Activated naive CD4-positive, alpha-beta T cell treated with anti-CD3 and anti-CD28 coated beads, Interleukin-2, amount 50 U/mL, for 24 hours (primary cell): Measurements from ENCODE around the gene FRAS1.

Source experiments
- H3K27ac Mint-ChIP-seq: one replicate; pipeline ENCODE4 v1.8.0; 2021; ENCODE audit warnings: mild to moderate bottlenecking, mixed read lengths
- H3K27me3 Mint-ChIP-seq: one replicate; pipeline ENCODE4 v1.8.0; 2021; ENCODE audit warnings: mixed read lengths
- H3K36me3 Mint-ChIP-seq: one replicate; pipeline ENCODE4 v1.8.0; 2021; ENCODE audit warnings: mixed read lengths
- H3K4me1 Mint-ChIP-seq: one replicate; pipeline ENCODE4 v1.8.0; 2021; ENCODE audit warnings: mixed read lengths
- H3K4me3 Mint-ChIP-seq: one replicate; pipeline ENCODE4 v1.8.0; 2021; ENCODE audit warnings: mild to moderate bottlenecking, mixed read lengths
- H3K9me3 Mint-ChIP-seq: one replicate; pipeline ENCODE4 v1.8.0; 2021; ENCODE audit warnings: mixed read lengths

Gene FRAS1

DNA sequence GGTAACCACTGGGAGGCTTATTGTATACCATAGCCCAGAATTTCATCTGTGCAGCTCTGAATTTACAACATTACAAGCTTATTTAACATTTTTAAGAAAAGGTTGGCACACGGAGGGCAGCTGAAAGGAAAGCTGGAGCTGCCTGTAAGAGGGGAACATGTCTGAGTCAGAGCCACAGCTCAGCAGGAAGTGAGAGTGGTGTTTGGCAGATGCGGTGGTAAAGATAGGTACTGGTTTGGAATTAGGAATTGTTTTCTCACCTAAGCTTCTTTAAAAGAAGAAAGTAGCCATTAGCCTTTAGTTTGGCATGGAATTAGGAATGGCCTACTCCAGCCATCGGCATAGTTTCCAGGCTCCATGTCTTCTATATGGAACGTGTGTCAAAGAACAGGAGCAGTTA, 321.9 kb downstream of the FRAS1 start:
- no peaks in the 10 kb centered on the region for H3K36me3 Mint-ChIP-seq
- H3K9me3 Mint-ChIP-seq: no peaks in the 10 kb centered on the region
- H3K27me3 Mint-ChIP-seq: peaks cover 2% of the 10 kb centered on the region
- no peak overlapping the region for H3K4me3 Mint-ChIP-seq
- H3K4me1 Mint-ChIP-seq: no peaks in the 10 kb centered on the region
- H3K27ac Mint-ChIP-seq: no peak overlapping the region

DNA sequence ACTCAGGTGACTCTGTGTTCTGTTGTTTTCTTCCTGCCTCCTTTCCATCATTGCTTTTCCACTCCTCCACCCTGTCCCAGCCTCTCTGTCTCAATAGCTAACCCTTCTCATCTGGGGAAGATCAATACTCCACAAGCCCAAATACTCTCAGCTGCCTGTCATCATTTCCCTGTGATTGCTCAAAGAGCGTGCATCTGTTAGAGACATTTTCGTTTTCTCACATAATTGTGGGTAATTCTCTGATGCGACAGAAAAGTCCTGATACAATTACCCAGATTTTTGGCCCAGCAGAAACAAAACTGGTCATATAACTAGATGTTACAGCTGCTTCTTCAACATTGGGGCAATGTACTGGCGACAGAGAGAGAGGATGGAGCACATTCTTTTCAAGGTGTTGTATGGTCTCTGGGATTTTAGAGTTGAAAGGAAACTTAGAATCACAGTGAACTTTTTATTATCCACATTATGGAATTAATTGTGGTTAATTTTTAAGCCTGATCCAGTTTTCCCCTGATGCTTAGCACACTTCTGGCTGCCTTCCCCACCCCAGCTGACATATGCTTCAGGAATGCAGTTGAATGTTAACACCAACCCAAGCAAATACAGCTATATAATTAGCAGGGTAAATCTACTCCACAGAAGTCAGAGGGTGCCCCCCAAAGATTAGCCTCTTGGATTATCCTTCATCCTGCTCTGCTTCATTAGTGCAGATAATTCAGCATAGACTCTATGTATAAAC, 323.0 kb downstream of the FRAS1 start:
- Mint-ChIP-seq H3K4me3 (no peak overlapping the region), H3K27ac (no peak overlapping the region), H3K4me1 (no peaks in the 10 kb centered on the region), H3K27me3 (peaks cover 5% of the 10 kb centered on the region), H3K36me3 (no peaks in the 10 kb centered on the region), H3K9me3 (no peaks in the 10 kb centered on the region)

DNA sequence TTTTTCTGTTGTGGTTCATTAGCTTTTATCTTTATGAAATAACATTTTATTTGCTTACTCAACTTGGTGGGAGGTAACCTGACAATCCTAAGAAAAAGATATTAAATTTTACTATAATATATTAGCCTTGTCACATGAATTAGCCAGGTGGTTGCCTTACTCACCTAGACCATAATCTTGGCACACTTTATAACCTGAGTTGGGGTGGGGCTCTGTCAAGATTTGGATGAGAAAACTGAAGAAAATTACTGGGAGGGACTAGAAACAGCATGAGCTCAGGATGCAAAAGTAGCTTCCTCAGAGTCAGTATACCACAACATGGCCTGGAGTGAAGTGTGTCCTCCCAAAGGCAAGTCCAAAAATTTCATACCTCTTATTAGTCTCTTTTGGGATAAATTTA, 329.6 kb downstream of the FRAS1 start:
- Mint-ChIP-seq H3K4me3 (no peak overlapping the region), H3K27ac (no peak overlapping the region), H3K27me3 (peaks cover 5% of the 10 kb centered on the region), H3K36me3 (no peaks in the 10 kb centered on the region), H3K9me3 (no peaks in the 10 kb centered on the region), H3K4me1 (no peaks in the 10 kb centered on the region)

DNA sequence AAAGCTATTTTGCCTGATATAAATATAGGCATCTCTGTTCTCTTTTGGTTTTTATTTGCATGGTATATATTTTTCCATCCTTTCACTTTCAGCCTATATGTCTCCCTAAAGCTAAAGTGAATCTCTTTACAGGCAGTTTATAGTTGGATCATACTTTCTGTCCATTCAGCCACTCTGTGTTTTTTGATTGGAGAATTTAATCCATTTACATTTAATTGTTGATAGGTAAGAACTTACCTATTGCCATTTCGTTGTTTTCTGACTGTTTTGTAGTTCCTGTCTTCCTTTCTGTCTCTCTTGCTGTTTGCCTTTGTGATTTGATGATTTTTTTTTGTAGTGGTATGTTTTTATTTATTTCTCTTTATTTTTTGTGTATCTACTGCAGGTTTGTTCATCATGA, 338.5 kb downstream of the FRAS1 start:
- Mint-ChIP-seq H3K9me3 (peaks cover 12% of the 10 kb centered on the region), H3K27ac (no peak overlapping the region), H3K27me3 (peaks cover 8% of the 10 kb centered on the region), H3K36me3 (peaks cover 6% of the 10 kb centered on the region), H3K4me1 (no peaks in the 10 kb centered on the region), H3K4me3 (no peak overlapping the region)

DNA sequence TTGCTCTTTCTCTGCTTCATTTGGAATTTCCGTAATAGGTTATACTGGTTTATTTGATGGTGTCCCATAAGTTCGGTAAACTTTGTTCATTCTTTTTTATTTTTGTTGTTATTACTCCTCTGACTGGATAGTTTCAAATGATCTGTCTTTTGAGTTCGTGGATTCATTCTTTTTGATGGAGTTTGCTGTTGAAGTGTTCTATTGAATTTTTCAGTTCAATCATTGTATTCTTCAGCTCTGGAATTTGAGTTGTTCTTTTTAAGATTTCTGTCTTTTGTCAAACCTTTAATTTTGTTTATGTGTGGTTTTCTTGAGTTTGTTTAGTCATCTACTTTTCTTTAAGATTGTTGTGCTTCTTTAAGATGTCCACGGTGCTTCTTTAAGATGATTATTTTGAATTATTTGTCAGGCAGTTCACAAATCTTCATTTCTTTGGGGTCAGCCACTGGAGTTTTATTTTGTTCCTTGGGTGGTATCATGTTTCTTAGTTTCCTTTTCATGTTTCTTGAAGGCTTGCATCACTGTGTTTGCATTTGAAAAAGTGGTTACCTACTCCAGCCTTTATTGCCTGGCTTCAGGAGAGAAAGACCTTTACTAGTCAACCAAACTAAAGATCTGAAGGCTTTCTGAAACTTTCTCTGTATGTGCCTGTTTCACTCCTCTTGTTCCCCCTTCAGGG, 339.6 kb downstream of the FRAS1 start:
- no peaks in the 10 kb centered on the region for H3K4me1 Mint-ChIP-seq
- H3K4me3 Mint-ChIP-seq: no peak overlapping the region
- no peak overlapping the region for H3K27ac Mint-ChIP-seq
- H3K36me3 Mint-ChIP-seq: peaks cover 6% of the 10 kb centered on the region
- H3K27me3 Mint-ChIP-seq: peaks cover 8% of the 10 kb centered on the region
- peaks cover 12% of the 10 kb centered on the region for H3K9me3 Mint-ChIP-seq

DNA sequence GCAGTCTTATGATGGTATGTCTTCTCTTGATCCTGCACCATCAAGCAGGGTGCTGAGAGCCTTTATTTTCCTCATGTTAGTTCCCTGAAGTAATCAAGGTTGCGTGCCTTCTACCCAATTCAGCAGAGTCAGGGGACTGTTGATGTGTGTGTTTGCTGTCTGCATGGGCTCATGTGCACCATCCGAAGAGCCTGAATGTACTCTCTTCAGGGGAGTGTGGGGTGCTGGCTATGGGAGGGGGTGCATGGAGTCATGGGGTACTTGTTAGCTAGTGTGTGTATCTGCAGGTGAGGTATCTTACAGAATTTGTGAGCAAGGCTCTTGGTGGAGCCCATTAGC, 340.1 kb downstream of the FRAS1 start:
- Mint-ChIP-seq H3K4me1 (no peaks in the 10 kb centered on the region), H3K27me3 (peaks cover 8% of the 10 kb centered on the region), H3K27ac (no peak overlapping the region), H3K4me3 (no peak overlapping the region), H3K36me3 (peaks cover 6% of the 10 kb centered on the region), H3K9me3 (peaks cover 12% of the 10 kb centered on the region)

DNA sequence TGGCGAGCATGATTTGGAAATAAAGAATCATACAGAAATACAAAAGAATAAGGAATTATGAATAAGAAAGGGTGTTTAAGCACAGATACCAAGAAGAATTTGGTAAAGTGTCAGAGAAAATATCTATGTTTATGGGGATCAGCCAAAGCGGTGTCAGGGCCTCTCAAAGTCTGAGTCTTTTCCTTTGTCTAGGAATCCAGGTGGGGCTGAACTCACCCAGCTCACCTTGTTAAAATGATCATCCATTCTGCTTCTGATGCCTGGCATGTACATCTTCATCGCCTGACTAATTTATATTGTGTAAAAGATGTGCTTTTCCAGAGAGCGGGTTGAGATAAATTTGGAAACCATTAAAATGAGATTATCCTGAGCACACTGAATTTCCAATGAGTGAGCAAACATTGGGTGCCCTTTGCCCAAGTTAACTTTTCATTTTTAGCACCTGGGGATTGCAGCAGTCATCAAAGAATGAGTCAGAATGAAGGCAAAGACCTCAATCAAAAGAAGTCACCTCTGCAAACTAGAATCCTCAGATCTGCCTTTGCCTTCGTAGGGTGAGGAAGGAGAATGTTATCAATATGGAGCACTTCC, 352.6 kb downstream of the FRAS1 start:
- H3K27me3 Mint-ChIP-seq: peaks cover 4% of the 10 kb centered on the region
- H3K36me3 Mint-ChIP-seq: no peaks in the 10 kb centered on the region
- H3K27ac Mint-ChIP-seq: no peak overlapping the region
- no peaks in the 10 kb centered on the region for H3K9me3 Mint-ChIP-seq
- no peaks in the 10 kb centered on the region for H3K4me1 Mint-ChIP-seq
- H3K4me3 Mint-ChIP-seq: no peak overlapping the region

DNA sequence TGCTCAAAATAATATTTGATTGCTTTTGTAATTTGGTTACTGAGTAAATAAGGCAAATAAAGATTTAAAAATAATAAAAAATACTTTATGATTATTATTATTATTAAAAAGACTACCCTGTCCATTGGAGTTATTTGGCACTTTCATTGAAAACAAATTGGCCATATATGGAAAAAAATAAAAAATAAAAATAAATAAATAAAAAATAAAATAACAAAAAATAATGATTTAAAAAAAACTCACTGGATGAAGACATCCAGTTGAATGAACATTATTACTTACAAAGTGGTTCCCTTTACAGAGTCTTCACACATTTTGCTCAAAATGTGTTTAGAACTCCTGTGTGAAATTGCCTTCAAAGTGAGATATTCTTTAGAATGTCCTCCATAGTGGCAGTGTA, 353.1 kb downstream of the FRAS1 start:
- Mint-ChIP-seq H3K9me3 (no peaks in the 10 kb centered on the region), H3K4me3 (no peak overlapping the region), H3K36me3 (no peaks in the 10 kb centered on the region), H3K4me1 (no peaks in the 10 kb centered on the region), H3K27ac (no peak overlapping the region), H3K27me3 (peaks cover 4% of the 10 kb centered on the region)

DNA sequence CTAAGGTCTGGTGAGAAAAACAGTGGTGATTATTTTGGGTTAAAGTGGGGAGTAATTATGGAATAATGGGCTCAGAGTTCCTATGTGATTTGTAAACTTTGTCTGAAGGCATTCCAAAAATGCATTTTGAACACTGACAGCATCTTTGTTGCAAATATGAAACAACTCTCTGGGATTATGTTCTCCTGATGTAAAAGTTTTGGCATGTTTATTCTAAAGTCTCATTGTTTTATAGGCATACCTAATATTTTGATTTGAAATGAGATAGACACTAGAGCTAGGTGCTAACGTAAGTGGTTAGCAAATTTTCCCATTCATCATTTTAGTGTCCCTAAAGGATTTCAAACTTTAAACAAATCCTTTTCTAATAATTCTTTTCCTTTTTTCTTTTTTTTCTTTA, 353.6 kb downstream of the FRAS1 start:
- H3K27me3 Mint-ChIP-seq: peaks cover 4% of the 10 kb centered on the region
- no peaks in the 10 kb centered on the region for H3K9me3 Mint-ChIP-seq
- H3K27ac Mint-ChIP-seq: no peak overlapping the region
- H3K36me3 Mint-ChIP-seq: no peaks in the 10 kb centered on the region
- no peaks in the 10 kb centered on the region for H3K4me1 Mint-ChIP-seq
- H3K4me3 Mint-ChIP-seq: no peak overlapping the region

DNA sequence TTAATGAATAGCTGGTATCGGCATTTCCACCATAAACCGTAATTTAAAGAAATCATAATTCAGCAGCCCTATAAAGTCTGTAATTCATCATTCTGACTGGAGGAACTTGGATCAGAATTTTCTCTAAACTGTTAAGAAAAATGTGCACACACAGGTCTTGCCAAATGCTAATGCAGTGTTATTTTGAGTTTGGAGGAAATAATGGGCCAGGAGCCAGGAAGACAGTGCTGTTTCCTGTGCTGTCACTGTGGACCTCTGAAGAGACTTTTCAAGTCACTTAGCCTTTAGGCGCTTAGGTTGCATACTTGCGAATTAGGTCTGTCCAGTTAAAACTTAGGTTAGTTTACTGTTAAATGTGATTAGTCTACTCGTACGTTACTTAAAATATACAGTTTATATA, 357.0 kb downstream of the FRAS1 start:
- H3K27ac Mint-ChIP-seq: no peak overlapping the region
- H3K4me1 Mint-ChIP-seq: no peaks in the 10 kb centered on the region
- H3K27me3 Mint-ChIP-seq: peaks cover 5% of the 10 kb centered on the region
- no peak overlapping the region for H3K4me3 Mint-ChIP-seq
- H3K9me3 Mint-ChIP-seq: no peaks in the 10 kb centered on the region
- H3K36me3 Mint-ChIP-seq: no peaks in the 10 kb centered on the region

DNA sequence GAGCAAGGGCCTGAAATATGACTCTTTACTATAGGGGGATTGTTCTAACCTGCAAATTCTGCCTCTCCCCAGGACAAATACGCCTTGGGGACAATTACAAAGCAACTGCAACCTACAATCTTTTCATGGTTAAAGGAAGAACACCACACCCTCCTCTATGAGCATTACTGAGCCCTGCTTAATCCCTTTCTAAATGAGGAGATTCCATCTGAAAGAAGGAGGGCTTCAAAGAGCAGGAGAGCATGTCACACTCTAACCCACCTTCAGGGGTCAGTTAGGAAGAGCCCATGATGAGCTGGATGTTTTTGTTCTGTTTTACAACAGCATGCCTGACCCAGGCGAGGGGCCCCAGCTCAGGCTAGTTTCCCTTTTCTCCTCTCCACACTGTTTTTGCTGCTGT, 360.5 kb downstream of the FRAS1 start:
- no peaks in the 10 kb centered on the region for H3K36me3 Mint-ChIP-seq
- no peak overlapping the region for H3K27ac Mint-ChIP-seq
- peaks cover 5% of the 10 kb centered on the region for H3K27me3 Mint-ChIP-seq
- no peaks in the 10 kb centered on the region for H3K4me1 Mint-ChIP-seq
- no peak overlapping the region for H3K4me3 Mint-ChIP-seq
- no peaks in the 10 kb centered on the region for H3K9me3 Mint-ChIP-seq

DNA sequence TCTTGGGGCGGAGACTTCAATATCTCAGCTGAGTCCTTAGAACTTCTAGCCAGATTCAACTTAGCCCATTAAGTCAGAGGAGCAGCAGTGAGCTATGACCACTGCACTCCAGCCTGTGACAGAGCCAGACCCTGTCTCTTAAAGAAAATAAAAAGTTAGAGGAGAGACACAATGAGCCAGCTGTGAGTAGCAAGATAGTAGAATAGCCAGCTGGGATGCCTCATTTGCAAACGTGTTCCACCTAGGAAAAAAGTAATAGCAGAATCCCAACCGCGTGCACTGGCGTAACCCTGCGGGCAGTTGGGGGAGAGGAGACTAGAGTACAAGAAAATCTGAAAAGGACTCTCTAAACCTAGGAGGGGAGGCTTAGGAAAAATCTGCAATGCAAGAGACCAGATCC, 361.3 kb downstream of the FRAS1 start:
- Mint-ChIP-seq H3K4me1 (no peaks in the 10 kb centered on the region), H3K9me3 (no peaks in the 10 kb centered on the region), H3K36me3 (no peaks in the 10 kb centered on the region), H3K27me3 (peaks cover 4% of the 10 kb centered on the region), H3K27ac (no peak overlapping the region), H3K4me3 (no peak overlapping the region)

DNA sequence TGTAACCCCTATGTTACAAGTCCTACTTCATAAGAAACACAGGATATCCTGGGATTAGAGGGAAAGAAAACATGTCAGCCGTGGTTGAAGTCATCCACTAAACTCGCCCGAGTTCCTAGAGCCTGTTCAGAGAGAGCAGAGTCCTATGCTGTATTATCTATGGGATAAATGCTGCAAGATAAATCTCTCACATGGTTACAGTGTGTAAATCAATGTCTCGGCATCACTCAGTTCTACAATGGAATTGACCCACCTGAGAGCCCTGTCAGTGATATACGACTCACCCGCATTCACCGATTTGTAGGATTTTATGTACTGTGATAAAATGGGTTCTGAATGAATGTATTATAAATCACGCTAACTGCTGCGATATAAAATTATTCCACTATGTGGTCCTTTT, 366.7 kb downstream of the FRAS1 start:
- Mint-ChIP-seq H3K36me3 (no peaks in the 10 kb centered on the region), H3K4me1 (no peaks in the 10 kb centered on the region), H3K4me3 (no peak overlapping the region), H3K27ac (no peak overlapping the region), H3K9me3 (no peaks in the 10 kb centered on the region), H3K27me3 (peaks cover 2% of the 10 kb centered on the region)

DNA sequence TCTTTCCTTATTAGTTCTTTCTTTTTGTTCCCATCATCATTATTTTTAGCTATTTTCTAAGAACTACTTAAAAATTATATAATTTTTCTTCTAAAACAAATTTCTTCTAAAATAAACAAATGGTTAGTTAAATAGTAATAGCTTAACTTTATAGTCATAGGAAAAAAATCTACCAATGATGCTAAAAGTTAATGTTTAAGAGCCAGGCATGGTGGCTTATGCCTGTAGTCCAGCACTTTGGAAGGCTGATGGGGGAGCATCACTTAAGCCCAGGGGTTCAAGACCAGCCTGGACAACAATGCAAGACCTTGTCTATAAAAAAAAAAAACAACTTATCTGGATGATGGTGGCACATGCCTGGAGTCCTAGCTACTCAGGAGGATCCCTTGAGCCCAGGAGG, 367.3 kb downstream of the FRAS1 start:
- no peaks in the 10 kb centered on the region for H3K9me3 Mint-ChIP-seq
- no peaks in the 10 kb centered on the region for H3K36me3 Mint-ChIP-seq
- no peak overlapping the region for H3K27ac Mint-ChIP-seq
- no peak overlapping the region for H3K4me3 Mint-ChIP-seq
- peaks cover 2% of the 10 kb centered on the region for H3K27me3 Mint-ChIP-seq
- no peaks in the 10 kb centered on the region for H3K4me1 Mint-ChIP-seq

DNA sequence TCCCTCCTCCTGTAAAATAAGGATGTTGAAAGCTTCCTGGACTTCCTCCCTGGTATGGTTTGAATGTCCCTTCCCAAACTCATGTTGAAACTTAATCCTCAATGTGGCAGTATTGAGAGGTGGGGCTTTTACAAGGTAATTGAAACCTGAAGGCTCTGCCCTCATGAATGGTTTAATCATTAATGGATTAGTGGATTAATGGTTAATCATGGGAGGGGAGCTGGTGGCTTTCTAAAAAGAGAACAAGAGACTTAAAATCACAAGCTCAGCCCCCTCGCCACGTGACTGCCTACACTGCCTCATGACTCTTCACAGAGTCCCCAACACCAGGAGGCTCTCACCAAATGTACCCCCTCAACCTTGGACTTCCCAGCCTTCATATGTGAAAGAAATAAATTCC, 369.8 kb downstream of the FRAS1 start:
- Mint-ChIP-seq H3K4me1 (no peaks in the 10 kb centered on the region), H3K27me3 (peaks cover 1% of the 10 kb centered on the region), H3K4me3 (no peak overlapping the region), H3K27ac (no peak overlapping the region), H3K9me3 (no peaks in the 10 kb centered on the region), H3K36me3 (no peaks in the 10 kb centered on the region)

DNA sequence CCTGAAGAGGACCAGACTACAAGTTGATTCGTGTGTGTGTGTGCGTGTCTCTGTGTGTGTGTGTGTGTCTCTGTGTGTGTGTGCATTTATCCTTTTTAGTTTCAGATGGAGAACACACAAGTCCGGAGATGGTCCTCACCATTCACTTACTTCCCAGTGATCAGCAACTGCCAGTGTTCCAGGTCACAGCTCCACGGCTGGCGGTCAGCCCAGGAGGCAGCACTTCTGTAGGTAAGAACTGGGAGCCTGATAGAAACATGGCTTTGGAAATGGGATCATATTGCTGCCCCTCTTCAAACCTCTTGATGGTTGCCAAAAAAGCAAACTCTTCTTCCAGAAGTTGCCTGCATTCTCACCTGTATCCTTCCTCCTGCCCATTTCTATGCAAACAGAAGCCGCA, 371.9 kb downstream of the FRAS1 start:
- no peaks in the 10 kb centered on the region for H3K4me1 Mint-ChIP-seq
- no peak overlapping the region for H3K4me3 Mint-ChIP-seq
- H3K27me3 Mint-ChIP-seq: peaks cover 3% of the 10 kb centered on the region
- H3K36me3 Mint-ChIP-seq: no peaks in the 10 kb centered on the region
- H3K27ac Mint-ChIP-seq: no peak overlapping the region
- no peaks in the 10 kb centered on the region for H3K9me3 Mint-ChIP-seq
